K562 (cell line): ENCODE measurements around the gene RPS8. TPM values are rescaled to one million over a fixed set of nuclear protein-coding genes. Genes with fewer than 3 reads are reported as not detected.
A peak's percentile ranks its signal among the peaks of the same experiment; 100 is the strongest.

Experiments used
- DPF2 ChIP-seq: fragments of 450-650 bp; IDR thresholded peaks from 2 replicates; pipeline ENCODE4 v1.6.1; 2016
- FOXJ3 ChIP-seq: sonication (generic); formaldehyde crosslinking; IDR thresholded peaks from 2 replicates; pipeline ENCODE4 v1.4.0; 2020; ENCODE audit warnings: mild to moderate bottlenecking, missing genetic modification reagents
- GTF2F1 ChIP-seq: IDR thresholded peaks from 2 replicates; pipeline ENCODE4 v1.6.1; 2011; ENCODE audit warnings: low read depth, low read length, improper control_type of control experiment
- KAT8 ChIP-seq: fragments of 450-650 bp; IDR thresholded peaks from 2 replicates; pipeline ENCODE4 v1.6.1; 2016; ENCODE audit warnings: low read depth, mild to moderate bottlenecking
- KLF10 ChIP-seq: fragments of 250-450 bp; sonication (Bioruptor Pico); IDR thresholded peaks from 2 replicates; pipeline ENCODE4 v1.6.1; 2021; ENCODE audit warnings: matching md5 sums
- MXI1 ChIP-seq: IDR thresholded peaks from 2 replicates; pipeline ENCODE4 v1.6.1; 2011; ENCODE audit warnings: low read depth, mild to moderate bottlenecking, improper control_type of control experiment, low read length
- NFIC ChIP-seq: fragments of 450-650 bp; IDR thresholded peaks from 2 replicates; pipeline ENCODE4 v1.6.1; 2017; ENCODE audit warnings: mild to moderate bottlenecking, inconsistent platforms
- NR2C2 ChIP-seq, 2 experiments: fragments of 200-800 bp in 1 of 2; sonication (Bioruptor generic) in 1 of 2; sonication (generic) in 1 of 2; formaldehyde crosslinking in 1 of 2; IDR thresholded peaks; 2 replicates each; pipeline versions ENCODE4 v1.6.1 to v1.8.0; 2016 to 2022; ENCODE audit warnings: mild to moderate bottlenecking in 1 of 2, missing compliant biosample characterization in 1 of 2, missing genetic modification characterization in 1 of 2, missing genetic modification reagents in 1 of 2
- NR3C1 ChIP-seq: sonication (generic); formaldehyde crosslinking; IDR thresholded peaks from 2 replicates; pipeline ENCODE4 v1.8.1; 2022; ENCODE audit warnings: missing genetic modification reagents
- PHF20 ChIP-seq: fragments of 450-650 bp; IDR thresholded peaks from 2 replicates; pipeline ENCODE4 v1.6.1; 2018; ENCODE audit not compliant: partially characterized antibody
- POLR3A ChIP-seq: IDR thresholded peaks from 2 replicates; pipeline ENCODE4 v1.6.1; 2011; ENCODE audit warnings: borderline replicate concordance, mild to moderate bottlenecking, moderate library complexity; ENCODE audit not compliant: insufficient read length, insufficient read depth; ENCODE audit errors: extremely low read depth
- POLR3G ChIP-seq: IDR thresholded peaks from 2 replicates; pipeline ENCODE4 v1.6.1; 2011; ENCODE audit not compliant: insufficient read length, insufficient replicate concordance; ENCODE audit errors: extremely low read depth
- PRPF4 ChIP-seq: fragments of 200-400 bp; formaldehyde crosslinking; IDR thresholded peaks from one replicate; pipeline ENCODE4 v1.6.1; 2017; ENCODE audit warnings: low read length, low read depth, mild to moderate bottlenecking; ENCODE audit not compliant: insufficient read depth, poor library complexity, severe bottlenecking
- PURB ChIP-seq: sonication (generic); formaldehyde crosslinking; IDR thresholded peaks from 2 replicates; pipeline ENCODE4 v1.9.0; 2021; ENCODE audit warnings: low read depth, mild to moderate bottlenecking, missing genetic modification reagents
- RBFOX2 ChIP-seq: fragments of 200-400 bp; formaldehyde crosslinking; IDR thresholded peaks from 2 replicates; pipeline ENCODE4 v1.6.1; 2017; ENCODE audit warnings: low read depth, mild to moderate bottlenecking, low read length, moderate library complexity
- RBM22 ChIP-seq: fragments of 200-400 bp; formaldehyde crosslinking; IDR thresholded peaks from 2 replicates; pipeline ENCODE4 v1.6.1; 2018; ENCODE audit warnings: low read length, low read depth; ENCODE audit not compliant: poor library complexity, severe bottlenecking
- RNF2 ChIP-seq: sonication (generic); IDR thresholded peaks from 2 replicates; pipeline ENCODE4 v1.6.1; 2016
- SMARCA5 ChIP-seq: fragments of 450-650 bp; IDR thresholded peaks from 2 replicates; pipeline ENCODE4 v1.6.1; 2016
- SMARCE1 ChIP-seq: fragments of 450-650 bp; IDR thresholded peaks from 2 replicates; pipeline ENCODE4 v1.7.1; 2016; ENCODE audit warnings: mild to moderate bottlenecking
- TARDBP ChIP-seq: fragments of 450-650 bp; IDR thresholded peaks from 2 replicates; pipeline ENCODE4 v1.6.1; 2016
- ZNF224 ChIP-seq: sonication (generic); formaldehyde crosslinking; IDR thresholded peaks from 2 replicates; pipeline ENCODE4 v1.8.0; 2022; ENCODE audit warnings: mild to moderate bottlenecking, missing genetic modification reagents
- ZNF253 ChIP-seq: fragments of 250-450 bp; sonication (Bioruptor Pico); conservative IDR thresholded peaks from 2 replicates; pipeline ENCODE4 v1.6.1; 2021; ENCODE audit warnings: mild to moderate bottlenecking
- ZNF436 ChIP-seq: fragments of 250-450, 450-650 bp; sonication (Bioruptor Pico); formaldehyde crosslinking; IDR thresholded peaks from 2 replicates; pipeline ENCODE4 v1.7.0; 2020; ENCODE audit warnings: mild to moderate bottlenecking
- polyA plus RNA-seq, 8 experiments: library from polyadenylated mRNA; depleted of rRNA in 4 of 8; stranded (reverse) in 5 of 8; unstranded in 3 of 8; fragments of >200 nt; fragmentation: Nextera tagmentation in 2 of 8; fragmentation: Illumina TruSeq in 1 of 8; extraction: Ambion mirVana in 2 of 8; extraction: Trizol in 1 of 8; gene quantifications; 2 replicates each; pipeline versions ENCODE4 v1.2.1 to v1.2.3, GENCODE V29; 2011 to 2014; ENCODE audit warnings: inconsistent platforms in 1 of 8, missing spikeins in 1 of 8
- total RNA-seq, 7 experiments: library from RNA; depleted of rRNA in 6 of 7; stranded (reverse); fragments of >200 nt in 6 of 7; fragmentation: Illumina TruSeq in 2 of 7; extraction: Trizol in 2 of 7; gene quantifications; 2 replicates each; pipeline versions ENCODE4 v1.2.1 to v1.2.3, GENCODE V29; 2011 to 2021; ENCODE audit warnings: low replicate concordance in 1 of 7
- TF ChIP-seq, protein P1 (sequence below): sonication (generic); formaldehyde crosslinking; IDR thresholded peaks from 2 replicates; pipeline ENCODE4 v1.8.1; 2023; ENCODE audit warnings: mild to moderate bottlenecking, missing genetic modification reagents
- TF ChIP-seq, protein P2 (sequence below): sonication (generic); formaldehyde crosslinking; IDR thresholded peaks from 2 replicates; pipeline ENCODE4 v1.8.0; 2022; ENCODE audit warnings: mild to moderate bottlenecking, missing genetic modification reagents

RPS8 gene
- total and polyA plus RNA-seq, 9 of the 15 experiments (the other 6 are each of a cell fraction or from before 2014, with no cell fraction given): 2,431 to 4,168 (median 3,109) TPM

DNA sequence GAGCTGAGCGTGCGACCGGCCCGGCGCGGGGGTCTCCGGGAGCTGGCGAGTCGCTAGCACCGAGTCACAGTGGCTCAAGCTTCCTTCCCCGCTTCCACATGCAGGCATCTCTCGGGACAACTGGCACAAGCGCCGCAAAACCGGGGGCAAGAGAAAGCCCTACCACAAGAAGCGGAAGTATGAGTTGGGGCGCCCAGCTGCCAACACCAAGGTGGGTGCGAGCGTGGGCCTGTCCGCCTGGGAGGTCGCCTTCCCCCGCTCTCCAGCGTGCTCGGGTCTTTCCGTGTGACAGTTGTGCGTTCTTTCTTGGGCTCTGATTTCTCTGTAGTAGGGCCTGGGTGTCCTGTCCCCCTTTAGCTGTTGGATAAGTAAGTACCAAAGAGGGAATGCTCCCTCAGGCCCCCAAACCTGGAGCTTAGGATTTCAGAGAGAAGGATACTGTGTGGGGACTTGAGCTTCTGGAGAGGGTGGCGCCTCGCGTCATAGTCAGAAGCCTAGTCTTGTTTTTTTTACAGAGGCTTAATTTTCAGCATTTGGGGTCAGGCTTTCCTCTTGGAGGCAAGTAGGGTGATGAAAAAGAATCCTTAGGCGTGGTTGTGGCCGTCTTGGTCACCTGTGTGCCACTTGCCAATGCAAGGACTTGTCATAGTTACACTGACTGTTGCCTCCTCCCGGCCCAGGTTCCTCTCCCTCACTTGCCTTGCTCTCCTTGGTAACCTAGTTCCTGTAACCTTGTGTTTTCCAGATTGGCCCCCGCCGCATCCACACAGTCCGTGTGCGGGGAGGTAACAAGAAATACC lies 790 bp downstream of the RPS8 start (continued):
- TF ChIP-seq PRPF4: no peak
- TF ChIP-seq NFIC: no peak
- TF ChIP-seq GTF2F1: no peak
- no peak for TF ChIP-seq RNF2
- TF ChIP-seq DPF2: no peak
- no peak for TF ChIP-seq POLR3G
- TF ChIP-seq, protein P1, sequence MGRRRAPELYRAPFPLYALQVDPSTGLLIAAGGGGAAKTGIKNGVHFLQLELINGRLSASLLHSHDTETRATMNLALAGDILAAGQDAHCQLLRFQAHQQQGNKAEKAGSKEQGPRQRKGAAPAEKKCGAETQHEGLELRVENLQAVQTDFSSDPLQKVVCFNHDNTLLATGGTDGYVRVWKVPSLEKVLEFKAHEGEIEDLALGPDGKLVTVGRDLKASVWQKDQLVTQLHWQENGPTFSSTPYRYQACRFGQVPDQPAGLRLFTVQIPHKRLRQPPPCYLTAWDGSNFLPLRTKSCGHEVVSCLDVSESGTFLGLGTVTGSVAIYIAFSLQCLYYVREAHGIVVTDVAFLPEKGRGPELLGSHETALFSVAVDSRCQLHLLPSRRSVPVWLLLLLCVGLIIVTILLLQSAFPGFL (CRISPR knock-in tag): 0 out of 2 replicates have a peak, but pooled peaks have one; percentile 70
- no peak for TF ChIP-seq ZNF436 (CRISPR knock-in tag)
- TF ChIP-seq KLF10 (CRISPR knock-in tag): no peak
- TF ChIP-seq KAT8: no peak
- no peak for TF ChIP-seq SMARCE1
- TF ChIP-seq FOXJ3 (CRISPR knock-in tag): no peak
- no peak for TF ChIP-seq MXI1
- TF ChIP-seq ZNF253: no peak
- peak; percentile 18; the same call in 1 of the 2 replicates for TF ChIP-seq NR2C2 (CRISPR knock-in tag; IDR thresholded peaks at IDR 0.05)
- TF ChIP-seq NR2C2 (tag; IDR thresholded peaks at IDR 0.05): no peak
- TF ChIP-seq POLR3A: no peak
- TF ChIP-seq, protein P2, sequence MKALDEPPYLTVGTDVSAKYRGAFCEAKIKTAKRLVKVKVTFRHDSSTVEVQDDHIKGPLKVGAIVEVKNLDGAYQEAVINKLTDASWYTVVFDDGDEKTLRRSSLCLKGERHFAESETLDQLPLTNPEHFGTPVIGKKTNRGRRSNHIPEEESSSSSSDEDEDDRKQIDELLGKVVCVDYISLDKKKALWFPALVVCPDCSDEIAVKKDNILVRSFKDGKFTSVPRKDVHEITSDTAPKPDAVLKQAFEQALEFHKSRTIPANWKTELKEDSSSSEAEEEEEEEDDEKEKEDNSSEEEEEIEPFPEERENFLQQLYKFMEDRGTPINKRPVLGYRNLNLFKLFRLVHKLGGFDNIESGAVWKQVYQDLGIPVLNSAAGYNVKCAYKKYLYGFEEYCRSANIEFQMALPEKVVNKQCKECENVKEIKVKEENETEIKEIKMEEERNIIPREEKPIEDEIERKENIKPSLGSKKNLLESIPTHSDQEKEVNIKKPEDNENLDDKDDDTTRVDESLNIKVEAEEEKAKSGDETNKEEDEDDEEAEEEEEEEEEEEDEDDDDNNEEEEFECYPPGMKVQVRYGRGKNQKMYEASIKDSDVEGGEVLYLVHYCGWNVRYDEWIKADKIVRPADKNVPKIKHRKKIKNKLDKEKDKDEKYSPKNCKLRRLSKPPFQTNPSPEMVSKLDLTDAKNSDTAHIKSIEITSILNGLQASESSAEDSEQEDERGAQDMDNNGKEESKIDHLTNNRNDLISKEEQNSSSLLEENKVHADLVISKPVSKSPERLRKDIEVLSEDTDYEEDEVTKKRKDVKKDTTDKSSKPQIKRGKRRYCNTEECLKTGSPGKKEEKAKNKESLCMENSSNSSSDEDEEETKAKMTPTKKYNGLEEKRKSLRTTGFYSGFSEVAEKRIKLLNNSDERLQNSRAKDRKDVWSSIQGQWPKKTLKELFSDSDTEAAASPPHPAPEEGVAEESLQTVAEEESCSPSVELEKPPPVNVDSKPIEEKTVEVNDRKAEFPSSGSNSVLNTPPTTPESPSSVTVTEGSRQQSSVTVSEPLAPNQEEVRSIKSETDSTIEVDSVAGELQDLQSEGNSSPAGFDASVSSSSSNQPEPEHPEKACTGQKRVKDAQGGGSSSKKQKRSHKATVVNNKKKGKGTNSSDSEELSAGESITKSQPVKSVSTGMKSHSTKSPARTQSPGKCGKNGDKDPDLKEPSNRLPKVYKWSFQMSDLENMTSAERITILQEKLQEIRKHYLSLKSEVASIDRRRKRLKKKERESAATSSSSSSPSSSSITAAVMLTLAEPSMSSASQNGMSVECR (CRISPR knock-in tag): peak; percentile 33; the same call in 1 of the 2 replicates
- peak; percentile 39 for TF ChIP-seq RBM22
- TF ChIP-seq ZNF224 (CRISPR knock-in tag): 0 out of 2 replicates have a peak, but pooled peaks have one; percentile 12
- no peak for TF ChIP-seq SMARCA5
- no peak for TF ChIP-seq PHF20
- 0 out of 2 replicates have a peak, but pooled peaks have one; percentile 22 for TF ChIP-seq PURB
- TF ChIP-seq NR3C1 (CRISPR knock-in tag): 0 out of 2 replicates have a peak, but pooled peaks have one; percentile 86
- TF ChIP-seq RBFOX2: peak; percentile 33
- TF ChIP-seq TARDBP: no peak
